Sigmoid colon (tissue), 4 donors: ENCODE measurements around the gene OR6B1.

Source experiments
- CTCF ChIP-seq, 4 experiments: fragments of 450-650 bp in 3 of 4; fragments of 200-600 bp in 1 of 4; IDR thresholded peaks; one replicate each; pipeline ENCODE4 v1.5.1; 2016 to 2019; ENCODE audit warnings: antibody characterized with exemption in 4 of 4, mild to moderate bottlenecking in 3 of 4, moderate library complexity in 2 of 4
- POLR2A ChIP-seq, 2 donors: fragments of 450-650 bp; IDR thresholded peaks; one replicate each; pipeline ENCODE4 v1.6.1; 2016; ENCODE audit warnings: antibody characterized with exemption in 2 of 2, mild to moderate bottlenecking in 2 of 2, moderate library complexity in 2 of 2
- POLR2AphosphoS5 ChIP-seq, 4 donors: sonication (generic); formaldehyde crosslinking; IDR thresholded peaks; one replicate each; pipeline ENCODE4 v1.6.1; 2017; ENCODE audit warnings: antibody characterized with exemption in 4 of 4

- TF ChIP-seq CTCF (IDR thresholded peaks at IDR 0.05), result no peak
- TF ChIP-seq POLR2A (IDR thresholded peaks at IDR 0.05), result no peak
- no peak for TF ChIP-seq POLR2AphosphoS5 (IDR thresholded peaks at IDR 0.05)
Observed at GRCh38 chr7:143980746-143981510, 19.2 kb upstream of the OR6B1 start.
